HuH-7.5 (cell line): Measurements from ENCODE around the gene MYL12B.
"Not testable (repeated sequence)": the region's sequence is repeated elsewhere in the genome, so short reads cannot be mapped to it uniquely, and the experiment has no call there.

Source experiments
- DNase-seq: peaks from one replicate; pipeline ENCODE4 v3.0.0; 2011; ENCODE audit warnings: low spot score

MYL12B gene

GRCh38 chr18:3262234-3263131, 550 bp downstream of the MYL12B start:
- DNase-seq: no peak

- no peak for DNase-seq
Observed at GRCh38 chr18:3263132-3263700, 1.3 kb downstream of the MYL12B start.

GRCh38 chr18:3264362-3264761, 2.4 kb downstream of the MYL12B start:
- DNase-seq: no peak

- DNase-seq: no peak
Observed at GRCh38 chr18:3265564-3266033, 3.7 kb downstream of the MYL12B start.

GRCh38 chr18:3266062-3266608, 4.2 kb downstream of the MYL12B start:
- DNase-seq: no peak

- no peak for DNase-seq
Observed at GRCh38 chr18:3268306-3268705, 6.4 kb downstream of the MYL12B start.

- no peak for DNase-seq
Observed at GRCh38 chr18:3269241-3269913, 7.4 kb downstream of the MYL12B start.

GRCh38 chr18:3269914-3270299, 8.0 kb downstream of the MYL12B start:
- DNase-seq: no peak

GRCh38 chr18:3273042-3273441, 11.1 kb downstream of the MYL12B start:
- DNase-seq: no peak

- DNase-seq: not testable (repeated sequence)
Observed at GRCh38 chr18:3277643-3278213, 15.8 kb downstream of the MYL12B start.

GRCh38 chr18:3279201-3280185, 17.6 kb downstream of the MYL12B start:
- DNase-seq: no peak

GRCh38 chr18:3281456-3282400, 19.8 kb downstream of the MYL12B start:
- no peak for DNase-seq

GRCh38 chr18:3283253-3283863, 21.4 kb downstream of the MYL12B start:
- DNase-seq: no peak

GRCh38 chr18:3283908-3284307, 22.0 kb downstream of the MYL12B start:
- DNase-seq: no peak

- no peak for DNase-seq
Observed at GRCh38 chr18:3284501-3284900, 22.6 kb downstream of the MYL12B start.

GRCh38 chr18:3286159-3286558, 24.2 kb downstream of the MYL12B start:
- DNase-seq: no peak

- DNase-seq: no peak
Observed at GRCh38 chr18:3293196-3293951, 31.4 kb downstream of the MYL12B start.

GRCh38 chr18:3294435-3295080, 32.6 kb downstream of the MYL12B start:
- DNase-seq: no peak
